Keratinocyte (primary cell): ENCODE measurements around the gene PMPCB. TPM values are rescaled to one million over a fixed set of nuclear protein-coding genes. Genes with fewer than 3 reads are reported as not detected.

ENCODE experiments used
- DNase-seq: peaks from one replicate; pipeline ENCODE4 v3.0.0-alpha.2; 2011; ENCODE audit warnings: low read depth, missing footprints, low spot score
- FAIRE-seq: peaks from 2 replicates; lab custom pipeline; 2011; peaks lifted over from hg19 to GRCh38; lab: Jason Lieb, UNC
- H2AFZ ChIP-seq: 2 replicates; pipeline ENCODE4 v1.6.0; 2012; ENCODE audit warnings: low read length, control low read depth, inconsistent platforms; ENCODE audit not compliant: control insufficient read depth
- H3K27ac ChIP-seq: 2 replicates; pipeline ENCODE4 v1.5.1; 2011; ENCODE audit warnings: low read length; ENCODE audit not compliant: control insufficient read depth, insufficient read depth
- H3K27me3 ChIP-seq: 3 replicates; pipeline ENCODE4 v1.6.0; 2011; ENCODE audit warnings: low read length; ENCODE audit not compliant: control insufficient read depth, insufficient read depth; ENCODE audit errors: extremely low read depth
- H3K36me3 ChIP-seq, 2 experiments: 2 replicates in 1 of 2; 3 replicates in 1 of 2; pipeline ENCODE4 v1.5.1; 2011; ENCODE audit warnings: low read length in 2 of 2, mild to moderate bottlenecking in 1 of 2; ENCODE audit not compliant: control insufficient read depth in 2 of 2, insufficient read depth in 2 of 2; ENCODE audit errors: extremely low read depth in 1 of 2
- H3K4me1 ChIP-seq: 3 replicates; pipeline ENCODE4 v1.5.1; 2011; ENCODE audit warnings: low read length; ENCODE audit not compliant: control insufficient read depth, insufficient read depth; ENCODE audit errors: extremely low read depth
- H3K4me2 ChIP-seq: 3 replicates; pipeline ENCODE4 v1.6.0; 2011; ENCODE audit warnings: low read depth, low read length; ENCODE audit not compliant: control insufficient read depth, insufficient read depth; ENCODE audit errors: extremely low read depth
- H3K4me3 ChIP-seq, 3 experiments: fragments of 200-600 bp in 1 of 3; sonication (generic) in 1 of 3; 2 replicates in 2 of 3; 3 replicates in 1 of 3; pipeline ENCODE4 v1.5.1; 2011 to 2016; ENCODE audit warnings: low read length in 3 of 3, mild to moderate bottlenecking in 3 of 3, control low read depth in 2 of 3, inconsistent platforms in 1 of 3, low read depth in 1 of 3, mixed read lengths in 1 of 3, mixed run types in 1 of 3, moderate library complexity in 1 of 3; ENCODE audit not compliant: control insufficient read depth in 2 of 3, insufficient read depth in 2 of 3; ENCODE audit errors: extremely low read depth in 1 of 3
- H3K79me2 ChIP-seq: 2 replicates; pipeline ENCODE4 v1.6.0; 2012; ENCODE audit warnings: low read length; ENCODE audit not compliant: control insufficient read depth, insufficient read depth
- H3K9ac ChIP-seq: 3 replicates; pipeline ENCODE4 v1.6.0; 2011; ENCODE audit warnings: low read length; ENCODE audit not compliant: control insufficient read depth, insufficient read depth; ENCODE audit errors: extremely low read depth
- H3K9me1 ChIP-seq: 3 replicates; pipeline ENCODE4 v1.6.0; 2011; ENCODE audit warnings: low read length; ENCODE audit not compliant: control insufficient read depth, insufficient read depth; ENCODE audit errors: extremely low read depth
- H3K9me3 ChIP-seq: 2 replicates; pipeline ENCODE4 v1.5.1; 2012; ENCODE audit warnings: low read depth, low read length; ENCODE audit not compliant: control insufficient read depth
- H4K20me1 ChIP-seq: 3 replicates; pipeline ENCODE4 v1.6.0; 2011; ENCODE audit warnings: low read length; ENCODE audit not compliant: control insufficient read depth, insufficient read depth; ENCODE audit errors: extremely low read depth
- CTCF ChIP-seq, 3 experiments: IDR thresholded peaks in 1 of 3; conservative IDR thresholded peaks in 1 of 3; optimal IDR thresholded peaks in 1 of 3; 2 replicates in 2 of 3; 3 replicates in 1 of 3; pipeline versions ENCODE3 to v1.5.1; 2011; ENCODE audit warnings: low read length in 3 of 3, mild to moderate bottlenecking in 3 of 3, moderate library complexity in 2 of 3, control low read depth in 1 of 3, inconsistent platforms in 1 of 3; ENCODE audit not compliant: insufficient read depth in 2 of 3; ENCODE audit errors: extremely low read depth in 1 of 3
- EZH2 ChIP-seq: IDR thresholded peaks from one replicate; pipeline ENCODE4 v1.6.1; 2012; ENCODE audit warnings: inconsistent platforms, mild to moderate bottlenecking, low read length, moderate library complexity
- dilution Hi-C: fragments of 300-500 bp; cut with MboI; formaldehyde crosslinking; loops from one replicate; pipeline ENCODE4 v1.7.0; 2020; ENCODE audit warnings: low sequenced_read_pairs; ENCODE audit not compliant: extremely low pct_ligation_motif_present
- polyA plus RNA-seq, 5 experiments: library from polyadenylated mRNA; depleted of rRNA in 3 of 5; stranded (reverse) in 3 of 5; stranded (forward) in 1 of 5; unstranded in 1 of 5; fragments of >200 nt; gene quantifications; 1 replicate in 1 of 5; 2 replicates in 3 of 5; 3 replicates in 1 of 5; pipeline versions ENCODE4 v1.2.1 to v1.2.3, GENCODE V29; 2011 to 2012; ENCODE audit warnings: missing spikeins in 2 of 5, low read depth in 1 of 5, low replicate concordance in 1 of 5

PMPCB gene
- polyA plus RNA-seq, 1 donor (not counting 4 experiments of a cell fraction or from before 2014, with no cell fraction given), result 79.2 TPM

GRCh38 chr7:103316380-103316941 lies 19.2 kb downstream of the PMPCB start:
- Histone ChIP-seq H3K36me3 (peaks cover 21 to 26% of the 10 kb centered on the region in 2 experiments), H3K4me2 (no peak overlapping the region), H3K79me2 (no peaks in the 10 kb centered on the region), H3K9me3 (no peaks in the 10 kb centered on the region), H3K9me1 (no peaks in the 10 kb centered on the region), H3K27me3 (no peaks in the 10 kb centered on the region), H3K9ac (no peak overlapping the region), H4K20me1 (no peaks in the 10 kb centered on the region), H3K4me1 (no peaks in the 10 kb centered on the region), H3K4me3 (no peak overlapping the region), H3K27ac (no peak overlapping the region), H2AFZ (no peak overlapping the region)
- dilution Hi-C loops, result no loop called here
- DNase-seq (no peak), FAIRE-seq (no peak)
- TF ChIP-seq CTCF (optimal IDR thresholded peaks at IDR 0.05 in 1 of 3, IDR thresholded peaks at IDR 0.05 in 1 of 3, conservative IDR thresholded peaks at IDR 0.05 in 1 of 3; ENCODE audit: extremely low read depth in 1 of 3, insufficient read depth in 2 of 3, low read length in 3 of 3) (no peak), EZH2 (no peak)

GRCh38 chr7:103317009-103317408 lies 19.8 kb downstream of the PMPCB start:
- Histone ChIP-seq H3K27ac (no peak overlapping the region), H3K36me3 (peaks cover 19 to 29% of the 10 kb centered on the region in 2 experiments), H3K9ac (no peak overlapping the region), H2AFZ (no peak overlapping the region), H3K79me2 (no peaks in the 10 kb centered on the region), H4K20me1 (no peaks in the 10 kb centered on the region), H3K9me3 (no peaks in the 10 kb centered on the region), H3K4me2 (no peak overlapping the region), H3K4me3 (no peak overlapping the region), H3K27me3 (no peaks in the 10 kb centered on the region), H3K9me1 (no peaks in the 10 kb centered on the region), H3K4me1 (no peaks in the 10 kb centered on the region)
- FAIRE-seq, result no peak
- DNase-seq, result no peak
- TF ChIP-seq CTCF (optimal IDR thresholded peaks at IDR 0.05 in 1 of 3, IDR thresholded peaks at IDR 0.05 in 1 of 3, conservative IDR thresholded peaks at IDR 0.05 in 1 of 3; ENCODE audit: extremely low read depth in 1 of 3, insufficient read depth in 2 of 3, low read length in 3 of 3) (no peak), EZH2 (no peak)
- dilution Hi-C loops, result no loop called here
